ENCODE measurements around the gene SYNE1. TPM values are rescaled to one million over a fixed set of nuclear protein-coding genes. Genes with fewer than 3 reads are reported as not detected.
A peak's percentile ranks its signal among the peaks of the same experiment; 100 is the strongest.
"Not testable (repeated sequence)": the region's sequence is repeated elsewhere in the genome, so short reads cannot be mapped to it uniquely, and the experiment has no call there.

SYNE1 gene
- 6.5 TPM for polyA plus RNA-seq (2013, experiment 1 of 4)
- 5.2 TPM for polyA plus RNA-seq (2013, experiment 2 of 4)
- 4.0 TPM for polyA plus RNA-seq (2013, experiment 3 of 4)
- polyA plus RNA-seq (2013, experiment 4 of 4): 7.7 TPM

- WGBS, 2 experiments: 27 to 31% methylated on average over 16 of the region's 16 CpGs
- no peaks in the 10 kb centered on the region for H3K4me1 ChIP-seq (ENCODE audit: control insufficient read depth, insufficient read depth, low read length)
- H3K9me3 ChIP-seq (ENCODE audit: control insufficient read depth, low read length): no peaks in the 10 kb centered on the region
- peak within 1 kb of the TSS; percentile 53 for H3K4me3 ChIP-seq (ENCODE audit: insufficient read depth, low read depth, low read length)
- H3K27ac ChIP-seq (ENCODE audit: insufficient read depth, low read depth, low read length, poor library complexity, severe bottlenecking): no peak within 1 kb of the TSS
- H3K36me3 ChIP-seq (ENCODE audit: control insufficient read depth, insufficient read depth, low read length): no peaks in the 10 kb centered on the region
- H3K27me3 ChIP-seq (ENCODE audit: control insufficient read depth, insufficient read depth, low read length, poor library complexity, severe bottlenecking): peaks cover 51% of the 10 kb centered on the region
Measured at GRCh38 chr6:152637296-152638047, at the start of gene SYNE1. Gene SYNE1 (minus strand): TSS chr6:152637362. CDS start chr6:152628331, 9,031 bp downstream.

- 89 to 93% methylated on average over 12 of the region's 12 CpGs for WGBS, 2 experiments
- H3K27ac ChIP-seq (ENCODE audit: insufficient read depth, low read depth, low read length, poor library complexity, severe bottlenecking): no peak overlapping the region
- no peaks in the 10 kb centered on the region for H3K4me1 ChIP-seq (ENCODE audit: control insufficient read depth, insufficient read depth, low read length)
- no peaks in the 10 kb centered on the region for H3K9me3 ChIP-seq (ENCODE audit: control insufficient read depth, low read length)
- H3K4me3 ChIP-seq (ENCODE audit: insufficient read depth, low read depth, low read length): no peak overlapping the region
- no peaks in the 10 kb centered on the region for H3K27me3 ChIP-seq (ENCODE audit: control insufficient read depth, insufficient read depth, low read length, poor library complexity, severe bottlenecking)
- H3K36me3 ChIP-seq (ENCODE audit: control insufficient read depth, insufficient read depth, low read length): no peaks in the 10 kb centered on the region
Measured at GRCh38 chr6:152685819-152686218, 48.7 kb upstream of the SYNE1 start.

GRCh38 chr6:152682935-152683334 is 45.8 kb upstream of the SYNE1 start:
- H3K9me3 ChIP-seq (ENCODE audit: control insufficient read depth, low read length); H3K4me3 ChIP-seq (ENCODE audit: insufficient read depth, low read depth, low read length); H3K27me3 ChIP-seq (ENCODE audit: control insufficient read depth, insufficient read depth, low read length, poor library complexity, severe bottlenecking); H3K36me3 ChIP-seq (ENCODE audit: control insufficient read depth, insufficient read depth, low read length); H3K4me1 ChIP-seq (ENCODE audit: control insufficient read depth, insufficient read depth, low read length); H3K27ac ChIP-seq (ENCODE audit: insufficient read depth, low read depth, low read length, poor library complexity, severe bottlenecking): not testable (repeated sequence)
- WGBS, 2 experiments: 26 to 36% methylated on average over 8 of the region's 8 CpGs

GRCh38 chr6:152682141-152682540 is 45.0 kb upstream of the SYNE1 start:
- H3K4me3 ChIP-seq (ENCODE audit: insufficient read depth, low read depth, low read length): no peak overlapping the region
- no peaks in the 10 kb centered on the region for H3K4me1 ChIP-seq (ENCODE audit: control insufficient read depth, insufficient read depth, low read length)
- WGBS, 2 experiments: 88% methylated on average over 8 of the region's 8 CpGs

GRCh38 chr6:152680879-152681517 is 43.8 kb upstream of the SYNE1 start:
- Histone ChIP-seq H3K27me3 (ENCODE audit: control insufficient read depth, insufficient read depth, low read length, poor library complexity, severe bottlenecking) (no peaks in the 10 kb centered on the region), H3K4me3 (ENCODE audit: insufficient read depth, low read depth, low read length) (no peak overlapping the region), H3K36me3 (ENCODE audit: control insufficient read depth, insufficient read depth, low read length) (no peaks in the 10 kb centered on the region), H3K27ac (ENCODE audit: insufficient read depth, low read depth, low read length, poor library complexity, severe bottlenecking) (no peak overlapping the region), H3K4me1 (ENCODE audit: control insufficient read depth, insufficient read depth, low read length) (no peaks in the 10 kb centered on the region), H3K9me3 (ENCODE audit: control insufficient read depth, low read length) (no peaks in the 10 kb centered on the region)
- WGBS, 2 experiments: 56 to 60% methylated on average over 3 of the region's 3 CpGs

More at GRCh38 chr6:152682141-152682540, 45.0 kb upstream of the SYNE1 start:
- H3K9me3 ChIP-seq (ENCODE audit: control insufficient read depth, low read length): no peaks in the 10 kb centered on the region
- no peaks in the 10 kb centered on the region for H3K36me3 ChIP-seq (ENCODE audit: control insufficient read depth, insufficient read depth, low read length)
- H3K27ac ChIP-seq (ENCODE audit: insufficient read depth, low read depth, low read length, poor library complexity, severe bottlenecking): no peak overlapping the region
- H3K27me3 ChIP-seq (ENCODE audit: control insufficient read depth, insufficient read depth, low read length, poor library complexity, severe bottlenecking): no peaks in the 10 kb centered on the region

- Histone ChIP-seq H3K4me3 (ENCODE audit: insufficient read depth, low read depth, low read length) (no peak overlapping the region), H3K36me3 (ENCODE audit: control insufficient read depth, insufficient read depth, low read length) (no peaks in the 10 kb centered on the region), H3K9me3 (ENCODE audit: control insufficient read depth, low read length) (no peaks in the 10 kb centered on the region), H3K4me1 (ENCODE audit: control insufficient read depth, insufficient read depth, low read length) (no peaks in the 10 kb centered on the region), H3K27ac (ENCODE audit: insufficient read depth, low read depth, low read length, poor library complexity, severe bottlenecking) (no peak overlapping the region), H3K27me3 (ENCODE audit: control insufficient read depth, insufficient read depth, low read length, poor library complexity, severe bottlenecking) (no peaks in the 10 kb centered on the region)
- WGBS, 2 experiments: 83 to 92% methylated on average over 1 of the region's 1 CpG
Measured at GRCh38 chr6:152680151-152680550, 43.0 kb upstream of the SYNE1 start.

GRCh38 chr6:152673236-152673635 is 36.1 kb upstream of the SYNE1 start:
- Histone ChIP-seq H3K4me3 (ENCODE audit: insufficient read depth, low read depth, low read length) (no peak overlapping the region), H3K27me3 (ENCODE audit: control insufficient read depth, insufficient read depth, low read length, poor library complexity, severe bottlenecking) (no peaks in the 10 kb centered on the region), H3K4me1 (ENCODE audit: control insufficient read depth, insufficient read depth, low read length) (no peaks in the 10 kb centered on the region), H3K9me3 (ENCODE audit: control insufficient read depth, low read length) (no peaks in the 10 kb centered on the region), H3K36me3 (ENCODE audit: control insufficient read depth, insufficient read depth, low read length) (no peaks in the 10 kb centered on the region), H3K27ac (ENCODE audit: insufficient read depth, low read depth, low read length, poor library complexity, severe bottlenecking) (no peak overlapping the region)

GRCh38 chr6:152671171-152671570 is 34.0 kb upstream of the SYNE1 start:
- H3K36me3 ChIP-seq (ENCODE audit: control insufficient read depth, insufficient read depth, low read length): no peaks in the 10 kb centered on the region
- WGBS, 2 experiments: 94 to 96% methylated on average over 3 of the region's 4 CpGs

GRCh38 chr6:152669895-152670294 is 32.7 kb upstream of the SYNE1 start:
- 40% methylated on average over 1 of the region's 1 CpG; no CpG with 5 or more reads in 1 of the 2 experiments for WGBS, 2 experiments
- Histone ChIP-seq H3K27ac (ENCODE audit: insufficient read depth, low read depth, low read length, poor library complexity, severe bottlenecking) (no peak overlapping the region), H3K4me3 (ENCODE audit: insufficient read depth, low read depth, low read length) (no peak overlapping the region), H3K4me1 (ENCODE audit: control insufficient read depth, insufficient read depth, low read length) (no peaks in the 10 kb centered on the region), H3K9me3 (ENCODE audit: control insufficient read depth, low read length) (no peaks in the 10 kb centered on the region), H3K27me3 (ENCODE audit: control insufficient read depth, insufficient read depth, low read length, poor library complexity, severe bottlenecking) (no peaks in the 10 kb centered on the region), H3K36me3 (ENCODE audit: control insufficient read depth, insufficient read depth, low read length) (no peaks in the 10 kb centered on the region)

More at GRCh38 chr6:152671171-152671570, 34.0 kb upstream of the SYNE1 start:
- H3K27me3 ChIP-seq (ENCODE audit: control insufficient read depth, insufficient read depth, low read length, poor library complexity, severe bottlenecking): no peaks in the 10 kb centered on the region
- H3K27ac ChIP-seq (ENCODE audit: insufficient read depth, low read depth, low read length, poor library complexity, severe bottlenecking): no peak overlapping the region
- no peaks in the 10 kb centered on the region for H3K4me1 ChIP-seq (ENCODE audit: control insufficient read depth, insufficient read depth, low read length)
- no peaks in the 10 kb centered on the region for H3K9me3 ChIP-seq (ENCODE audit: control insufficient read depth, low read length)
- H3K4me3 ChIP-seq (ENCODE audit: insufficient read depth, low read depth, low read length): no peak overlapping the region

GRCh38 chr6:152661776-152662175 is 24.6 kb upstream of the SYNE1 start:
- H3K4me1 ChIP-seq (ENCODE audit: control insufficient read depth, insufficient read depth, low read length): no peaks in the 10 kb centered on the region
- H3K27me3 ChIP-seq (ENCODE audit: control insufficient read depth, insufficient read depth, low read length, poor library complexity, severe bottlenecking): no peaks in the 10 kb centered on the region
- no peak overlapping the region for H3K27ac ChIP-seq (ENCODE audit: insufficient read depth, low read depth, low read length, poor library complexity, severe bottlenecking)
- WGBS, 2 experiments: 58 to 71% methylated on average over 2 to 3 of the region's 3 CpGs
- H3K9me3 ChIP-seq (ENCODE audit: control insufficient read depth, low read length): no peaks in the 10 kb centered on the region
- H3K4me3 ChIP-seq (ENCODE audit: insufficient read depth, low read depth, low read length): no peak overlapping the region
- no peaks in the 10 kb centered on the region for H3K36me3 ChIP-seq (ENCODE audit: control insufficient read depth, insufficient read depth, low read length)
